Fibroblast of pulmonary artery (primary cell): ENCODE results near the gene ADAM11.
"Not testable (repeated sequence)": the region's sequence is repeated elsewhere in the genome, so short reads cannot be mapped to it uniquely, and the experiment has no call there.

ENCODE experiments used
- DNase-seq: peaks from one replicate; pipeline ENCODE4 v3.0.0-alpha.2; 2010; ENCODE audit warnings: low read depth
- H3K4me3 ChIP-seq: replicated peaks from 2 replicates; pipeline ENCODE4 v1.5.1; 2011; ENCODE audit warnings: low read depth, mild to moderate bottlenecking, control low read depth, low read length, moderate library complexity
- CTCF ChIP-seq: IDR thresholded peaks from 2 replicates; pipeline ENCODE4 v1.5.1; 2011; ENCODE audit warnings: mild to moderate bottlenecking, control low read depth, low read length, inconsistent platforms; ENCODE audit errors: missing control alignments

The ADAM11 gene

GRCh38 chr17:44798356-44798755, 39.6 kb downstream of the ADAM11 start:
- DNase-seq: no peak
- TF ChIP-seq CTCF: no peak
- no peak overlapping the region for H3K4me3 ChIP-seq

GRCh38 chr17:44801880-44802279, 43.1 kb downstream of the ADAM11 start:
- no peak for DNase-seq
- no peak for TF ChIP-seq CTCF

GRCh38 chr17:44804302-44805089, 45.7 kb downstream of the ADAM11 start:
- no peak for TF ChIP-seq CTCF
- no peak for DNase-seq
- no peak overlapping the region for H3K4me3 ChIP-seq

More at GRCh38 chr17:44801880-44802279, 43.1 kb downstream of the ADAM11 start:
- no peak overlapping the region for H3K4me3 ChIP-seq

GRCh38 chr17:44807093-44807816, 48.5 kb downstream of the ADAM11 start:
- TF ChIP-seq CTCF: no peak
- no peak overlapping the region for H3K4me3 ChIP-seq
- DNase-seq: no peak

- H3K4me3 ChIP-seq: no peak overlapping the region
- no peak for TF ChIP-seq CTCF
- DNase-seq: no peak
Observed at GRCh38 chr17:44807817-44808155, 49.0 kb downstream of the ADAM11 start.

GRCh38 chr17:44808156-44808555, 49.4 kb downstream of the ADAM11 start:
- no peak for DNase-seq
- TF ChIP-seq CTCF: no peak
- no peak overlapping the region for H3K4me3 ChIP-seq

GRCh38 chr17:44808656-44809388, 50.0 kb downstream of the ADAM11 start:
- not testable (repeated sequence) for H3K4me3 ChIP-seq, DNase-seq
